ENCODE measurements around the gene AUTS2. TPM values are rescaled to one million over a fixed set of nuclear protein-coding genes. Genes with fewer than 3 reads are reported as not detected.

The AUTS2 gene
- total RNA-seq, 2 donors from 2014 or later, result 8.6 TPM

GRCh38 chr7:70044981-70045380 lies 446.7 kb downstream of the AUTS2 start:
- no peaks in the 10 kb centered on the region for H3K27me3 ChIP-seq
- no peaks in the 10 kb centered on the region for H3K36me3 ChIP-seq
- no peak overlapping the region for H3K27ac ChIP-seq
- no peak for DNase-seq (ENCODE audit: low spot score)
- no peak overlapping the region for H3K4me3 ChIP-seq
- peaks cover 0 to 8% of the 10 kb centered on the region in 2 donors for H3K4me1 ChIP-seq
- H3K9me3 ChIP-seq, result no peaks in the 10 kb centered on the region
- no peak for TF ChIP-seq CTCF (IDR thresholded peaks at IDR 0.05)

DNA sequence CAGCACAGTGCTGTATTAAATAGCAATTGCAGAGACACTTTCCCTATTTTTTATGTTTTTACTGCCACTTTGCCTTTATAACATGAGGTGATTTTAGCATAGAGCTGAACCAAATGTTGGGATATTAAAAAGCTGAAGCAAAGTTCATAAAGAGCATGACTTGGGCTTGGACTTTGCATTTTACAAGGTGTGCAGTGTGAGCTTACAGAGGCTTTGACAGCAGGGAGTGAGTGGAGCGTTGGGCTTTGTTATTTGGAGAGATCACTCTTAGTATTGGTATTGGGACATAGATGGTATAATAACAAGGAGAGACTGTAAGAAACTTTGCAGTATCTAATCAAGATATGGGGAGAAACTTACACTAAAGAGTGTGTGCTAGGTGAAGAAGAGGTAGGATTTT lies 449.1 kb downstream of the AUTS2 start:
- no peak for TF ChIP-seq CTCF (IDR thresholded peaks at IDR 0.05)
- H3K9me3 ChIP-seq, result no peaks in the 10 kb centered on the region

DNA sequence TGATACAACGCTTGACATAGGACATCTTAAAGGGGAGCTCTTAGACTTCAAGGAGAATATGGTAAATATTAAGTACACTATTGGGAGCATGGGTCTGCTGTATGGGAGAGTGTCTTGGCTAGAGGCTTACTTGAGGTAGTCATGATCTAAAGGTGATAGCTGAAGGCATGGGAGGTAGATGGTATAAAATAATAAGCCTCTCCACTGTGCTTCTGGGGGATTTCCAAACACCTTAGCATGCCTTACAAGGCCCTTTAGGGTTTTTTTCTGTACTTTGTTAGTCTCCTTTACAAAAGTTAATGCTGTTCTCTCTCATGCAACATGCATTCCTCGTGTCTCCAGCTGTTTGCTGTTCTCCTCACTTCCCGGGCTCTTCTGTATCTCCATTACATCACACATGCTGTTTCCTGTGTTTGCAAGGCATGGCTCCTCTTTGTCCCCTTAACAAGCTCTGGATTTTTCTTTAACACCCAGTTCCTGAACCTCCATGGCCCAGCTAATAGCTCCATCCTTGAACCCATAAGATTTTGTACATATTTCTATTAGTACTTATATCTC lies 449.7 kb downstream of the AUTS2 start:
- Histone ChIP-seq H3K27ac (no peak overlapping the region), H3K9me3 (no peaks in the 10 kb centered on the region), H3K4me3 (no peak overlapping the region), H3K27me3 (no peaks in the 10 kb centered on the region), H3K36me3 (no peaks in the 10 kb centered on the region), H3K4me1 (peaks cover 0 to 3% of the 10 kb centered on the region in 2 donors)
- TF ChIP-seq CTCF (IDR thresholded peaks at IDR 0.05), result no peak
- no peak for DNase-seq (ENCODE audit: low spot score)

More for the DNA sequence above, 449.1 kb downstream of the AUTS2 start:
- H3K27ac ChIP-seq, result no peak overlapping the region
- H3K36me3 ChIP-seq, result no peaks in the 10 kb centered on the region
- H3K4me1 ChIP-seq, result peaks cover 0 to 8% of the 10 kb centered on the region in 2 donors
- H3K27me3 ChIP-seq, result no peaks in the 10 kb centered on the region
- no peak overlapping the region for H3K4me3 ChIP-seq
- DNase-seq (ENCODE audit: low spot score), result no peak

- no peak for DNase-seq (ENCODE audit: low spot score)
- Histone ChIP-seq H3K4me1 (no peaks in the 10 kb centered on the region), H3K9me3 (no peaks in the 10 kb centered on the region), H3K4me3 (no peak overlapping the region), H3K27me3 (no peaks in the 10 kb centered on the region), H3K36me3 (no peaks in the 10 kb centered on the region), H3K27ac (no peak overlapping the region)
- TF ChIP-seq CTCF (IDR thresholded peaks at IDR 0.05), result no peak
These were observed 453.5 kb downstream of the AUTS2 start for GRCh38 chr7:70051726-70052125.

GRCh38 chr7:70052691-70053090 lies 454.4 kb downstream of the AUTS2 start:
- DNase-seq (ENCODE audit: low spot score), result no peak
- no peaks in the 10 kb centered on the region for H3K9me3 ChIP-seq
- no peaks in the 10 kb centered on the region for H3K27me3 ChIP-seq
- no peak overlapping the region for H3K4me3 ChIP-seq
- H3K27ac ChIP-seq, result no peak overlapping the region
- H3K4me1 ChIP-seq, result no peaks in the 10 kb centered on the region
- no peak for TF ChIP-seq CTCF (IDR thresholded peaks at IDR 0.05)
- no peaks in the 10 kb centered on the region for H3K36me3 ChIP-seq

GRCh38 chr7:70053421-70053820 lies 455.1 kb downstream of the AUTS2 start:
- Histone ChIP-seq H3K9me3 (no peaks in the 10 kb centered on the region), H3K36me3 (no peaks in the 10 kb centered on the region), H3K27ac (no peak overlapping the region), H3K4me3 (no peak overlapping the region), H3K4me1 (no peaks in the 10 kb centered on the region), H3K27me3 (no peaks in the 10 kb centered on the region)
- TF ChIP-seq CTCF (IDR thresholded peaks at IDR 0.05), result no peak
- no peak for DNase-seq (ENCODE audit: low spot score)

All from right atrium auricular region (tissue), 2 donors.